GM19438 (cell line): ENCODE measurements around the gene C10orf67.
"Not testable (repeated sequence)": the region's sequence is repeated elsewhere in the genome, so short reads cannot be mapped to it uniquely, and the experiment has no call there.

Source experiments
- ATAC-seq: cut with Tn5 transposase; IDR thresholded peaks from one replicate; pipeline ENCODE4 v1.9.1; 2021; ENCODE audit warnings: low read depth; ENCODE audit not compliant: unreplicated experiment

The C10orf67 gene

GRCh38 chr10:23362879-23363792 is 18.5 kb upstream of the C10orf67 start:
- ATAC-seq, result peak; percentile 40

DNA sequence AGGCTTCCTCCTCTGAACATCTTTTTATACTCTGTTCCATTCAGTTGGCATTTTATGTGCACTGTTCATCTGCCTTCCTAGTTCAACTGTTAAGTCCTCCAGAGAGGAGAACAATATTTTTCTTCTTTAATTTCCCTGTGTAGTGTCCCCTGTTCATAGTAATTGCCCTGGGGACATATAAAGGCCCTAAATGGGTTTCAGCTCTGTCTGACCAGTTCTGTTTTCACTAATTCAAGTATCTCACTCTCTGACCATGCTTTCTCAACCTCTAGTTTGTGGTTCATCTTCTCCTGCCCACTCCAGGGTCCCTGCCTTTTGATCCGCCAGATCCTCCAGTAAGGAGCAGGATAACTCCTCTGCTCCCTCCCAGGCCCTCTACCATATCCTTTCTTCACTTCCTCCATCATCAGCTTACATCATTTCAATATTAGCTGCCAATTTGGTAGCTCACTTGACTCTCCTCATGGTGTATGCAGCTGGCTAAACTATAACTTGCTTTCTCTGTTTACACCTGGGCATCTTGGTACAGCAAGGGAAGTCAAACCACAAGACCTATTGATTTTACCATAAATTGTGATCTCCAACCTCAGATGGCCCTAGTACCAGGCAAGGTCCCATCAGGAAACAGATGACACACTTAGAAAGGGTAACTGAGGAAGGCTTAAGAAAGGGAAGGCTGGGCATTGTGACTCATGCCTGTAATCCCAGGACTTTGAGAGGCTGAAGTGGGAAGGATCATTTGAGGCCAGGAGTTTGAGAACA is 17.7 kb upstream of the C10orf67 start:
- peak; percentile 51 for ATAC-seq

GRCh38 chr10:23361665-23362064 is 17.1 kb upstream of the C10orf67 start:
- no peak for ATAC-seq

GRCh38 chr10:23359692-23360380 is 15.2 kb upstream of the C10orf67 start:
- ATAC-seq, result no peak

- no peak for ATAC-seq
Measured at GRCh38 chr10:23358357-23358756, 13.8 kb upstream of the C10orf67 start.

DNA sequence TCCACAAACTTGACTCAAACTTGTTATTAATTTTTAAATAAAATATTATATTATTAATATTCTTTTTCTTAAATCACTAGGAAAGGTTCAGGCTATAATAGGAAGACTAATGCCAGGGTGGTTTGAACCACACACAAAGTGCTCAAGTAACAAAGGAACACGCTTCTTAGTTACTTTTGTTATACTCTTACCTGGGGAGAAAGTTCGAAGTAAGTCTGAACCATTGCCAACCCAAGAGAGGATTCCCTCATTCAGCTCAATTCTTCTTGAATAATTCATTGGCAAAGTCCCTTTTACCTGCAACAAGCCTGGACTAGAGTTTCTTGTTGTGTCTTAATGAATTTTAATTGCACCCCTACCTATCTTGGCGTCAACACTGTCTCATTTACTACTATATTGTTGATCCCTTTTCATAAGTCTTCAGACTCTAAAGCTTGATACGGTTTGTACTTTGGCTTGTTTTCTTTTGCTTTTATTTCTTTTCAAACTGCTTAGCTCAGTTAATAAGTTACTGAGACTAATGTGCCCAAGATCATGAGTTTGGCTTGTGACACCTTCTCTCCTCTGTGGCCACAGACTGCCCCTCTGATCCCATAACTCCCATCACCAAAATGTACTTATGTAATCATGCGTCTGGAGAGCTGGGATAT is 10.2 kb upstream of the C10orf67 start:
- ATAC-seq, result no peak

GRCh38 chr10:23351926-23352519 is 7.4 kb upstream of the C10orf67 start:
- ATAC-seq, result no peak

DNA sequence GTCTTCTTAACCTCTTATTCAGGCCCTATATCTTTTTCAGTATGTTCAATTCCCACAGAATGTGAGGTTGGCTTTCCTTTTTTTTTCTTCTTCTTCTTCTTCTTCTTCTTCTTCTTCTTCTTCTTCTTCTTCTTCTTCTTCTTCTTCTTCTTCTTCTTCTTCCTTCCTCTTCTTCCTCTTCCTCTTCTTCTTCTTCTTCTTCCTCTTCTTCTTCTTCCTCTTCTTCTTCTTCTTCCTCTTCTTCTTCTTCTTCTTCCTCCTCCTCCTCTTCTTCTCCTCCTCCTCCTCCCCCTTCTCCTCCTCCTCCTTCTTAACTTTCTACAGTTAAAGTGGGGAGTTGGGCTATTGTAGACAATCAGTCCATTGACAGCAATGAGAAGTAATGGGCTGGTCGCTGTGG is 6.1 kb upstream of the C10orf67 start:
- ATAC-seq, result not testable (repeated sequence)

DNA sequence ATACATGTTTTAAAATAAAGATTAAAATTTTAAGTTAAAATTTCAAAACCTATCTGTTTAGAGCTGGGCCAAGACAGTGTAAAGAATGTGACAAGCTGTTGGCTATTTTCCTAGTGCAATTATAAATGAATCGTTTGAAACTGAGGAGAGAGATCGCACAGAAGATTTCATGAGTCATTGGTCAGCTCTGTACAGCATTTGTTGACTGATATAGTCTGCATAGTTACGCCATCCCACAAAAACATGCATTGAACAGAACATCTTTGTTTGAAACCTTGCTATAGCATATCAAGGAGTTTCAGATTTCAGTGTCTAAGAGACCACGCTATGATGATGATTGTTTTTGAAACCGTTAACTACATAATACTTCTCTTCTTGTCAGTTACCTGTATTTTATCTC is 1.3 kb upstream of the C10orf67 start:
- ATAC-seq, result no peak

DNA sequence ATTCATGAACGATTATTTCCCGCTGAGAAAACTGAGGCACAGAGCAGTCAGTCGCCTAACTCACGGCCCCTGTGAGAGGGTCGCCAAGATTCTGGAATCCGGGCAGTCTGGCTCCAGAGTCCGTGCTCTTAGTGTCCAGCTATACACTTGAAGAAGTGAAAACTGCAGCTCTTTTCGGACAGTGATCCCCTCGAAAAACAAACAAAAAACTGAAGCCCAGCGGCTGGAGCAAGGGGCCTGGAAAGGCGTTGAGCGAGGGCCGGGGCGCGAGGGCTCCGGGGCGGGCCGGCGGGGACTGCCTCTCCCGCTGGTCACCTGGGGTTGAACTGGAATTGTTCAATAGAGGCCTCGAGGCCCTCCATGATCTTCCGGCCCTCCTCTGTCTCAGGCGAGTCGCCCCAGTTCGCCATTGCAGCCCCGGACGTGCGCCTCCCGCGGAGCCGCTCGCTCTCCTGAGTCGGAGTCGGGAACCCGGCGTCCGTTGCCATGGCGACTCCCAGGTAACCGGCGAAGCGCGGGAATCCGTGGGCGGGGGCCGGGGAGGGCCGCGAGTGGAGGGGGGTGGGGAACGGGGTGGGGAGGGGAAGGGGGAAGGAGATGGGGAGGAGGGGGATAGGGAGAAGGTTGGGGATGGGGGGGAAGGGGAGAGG is 881 bp downstream of the C10orf67 start:
- no peak for ATAC-seq

- ATAC-seq, result no peak
Measured at GRCh38 chr10:23342213-23342884, 2.2 kb downstream of the C10orf67 start.

GRCh38 chr10:23341004-23341403 is 3.6 kb downstream of the C10orf67 start:
- ATAC-seq, result no peak

DNA sequence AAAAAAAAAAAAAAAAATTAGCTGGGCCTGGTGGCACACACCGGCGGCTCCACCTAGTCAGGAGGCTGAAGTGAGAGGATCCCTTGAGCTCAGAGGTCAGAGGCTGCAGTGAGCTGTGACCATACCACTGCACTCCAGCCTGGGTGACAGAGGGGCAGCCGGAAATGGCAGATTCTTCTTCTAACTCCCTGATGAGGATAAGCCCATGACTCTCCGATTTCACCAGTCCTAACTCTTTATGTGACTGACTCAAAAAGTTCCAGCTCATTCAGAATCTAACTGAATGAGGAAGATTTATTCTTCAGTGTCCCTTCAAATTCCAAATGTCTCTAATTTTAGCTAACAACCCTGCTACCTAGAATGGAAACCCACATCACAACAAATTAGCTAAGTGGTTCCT is 4.2 kb downstream of the C10orf67 start:
- no peak for ATAC-seq

DNA sequence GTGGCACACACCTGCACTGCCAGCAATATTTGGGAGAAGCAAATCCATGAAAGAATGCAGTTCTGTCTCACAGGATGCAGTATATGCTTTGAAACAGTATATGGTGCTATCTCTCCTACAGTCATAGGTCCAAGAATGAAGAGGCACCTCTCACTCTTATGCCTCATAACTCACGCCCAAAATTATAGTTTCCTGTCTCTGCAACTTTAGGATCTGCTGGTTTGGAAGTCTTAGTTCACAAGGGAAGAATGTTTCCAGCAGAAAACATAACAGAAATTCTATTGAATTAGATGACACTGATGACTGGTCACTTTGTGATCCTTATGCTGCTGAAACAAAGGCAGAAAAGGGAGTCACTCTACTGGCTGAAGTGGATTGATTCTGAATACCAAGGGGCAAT is 5.7 kb downstream of the C10orf67 start:
- no peak for ATAC-seq

GRCh38 chr10:23338155-23338828 is 6.3 kb downstream of the C10orf67 start:
- ATAC-seq, result no peak

- ATAC-seq, result no peak
Measured at GRCh38 chr10:23337616-23338015, 7.0 kb downstream of the C10orf67 start.

DNA sequence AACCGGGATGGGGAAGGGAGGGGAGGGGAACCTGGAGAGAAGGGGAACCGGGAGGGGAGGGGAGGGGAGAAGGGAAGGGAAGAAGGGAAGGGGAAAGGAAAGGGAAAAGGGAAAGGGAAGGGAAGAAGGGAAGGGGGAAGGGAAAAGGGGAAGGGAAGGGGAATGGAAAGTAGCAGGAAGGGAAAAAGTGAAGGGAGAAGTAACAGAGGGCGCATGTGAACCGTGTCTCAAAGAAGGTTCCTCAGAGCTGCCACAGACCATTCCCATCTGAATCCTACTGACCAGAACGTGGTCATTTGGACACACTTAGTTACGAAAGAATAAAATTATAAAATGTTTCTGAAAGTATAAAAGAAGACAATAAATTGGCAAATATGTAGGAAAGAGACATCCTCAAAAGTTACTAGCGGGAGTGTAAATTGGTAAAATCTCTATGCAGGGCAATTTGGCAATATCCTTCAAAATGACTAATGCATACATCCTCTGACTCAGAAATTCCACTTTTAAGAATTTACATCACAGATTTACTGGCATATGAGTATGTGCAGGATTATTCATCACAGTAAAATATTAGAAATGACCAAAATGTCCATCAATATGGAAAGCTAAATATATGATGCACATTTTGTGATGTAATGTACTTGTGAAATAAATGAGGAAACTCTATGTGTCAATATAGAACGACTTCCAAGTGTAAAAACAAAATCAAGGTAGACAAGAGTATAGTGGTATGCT is 12.9 kb downstream of the C10orf67 start:
- ATAC-seq, result no peak

DNA sequence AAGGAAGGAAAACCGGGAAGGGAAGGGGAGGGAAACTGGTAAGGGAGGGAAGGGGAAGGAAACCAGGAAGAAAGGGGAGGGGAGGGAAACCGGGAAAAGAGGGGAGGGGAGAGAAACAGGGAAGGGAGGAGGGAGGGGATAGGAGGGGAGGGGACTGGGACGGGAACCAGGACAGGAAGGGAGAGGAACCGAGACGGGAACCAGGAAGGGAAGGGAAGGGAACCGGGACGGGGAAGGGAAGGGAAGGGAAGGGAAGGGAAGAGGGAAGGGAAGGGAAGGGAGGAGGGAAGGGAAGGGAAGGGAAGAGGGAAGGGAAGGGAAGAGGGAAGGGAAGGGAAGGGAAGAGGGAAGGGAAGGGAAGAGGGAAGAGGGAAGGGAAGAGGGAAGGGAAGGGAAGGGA is 13.6 kb downstream of the C10orf67 start:
- ATAC-seq, result no peak
